Measurements from ENCODE around the gene ZC3H7A. TPM values are rescaled to one million over a fixed set of nuclear protein-coding genes. Genes with fewer than 3 reads are reported as not detected.

Gene ZC3H7A
- total and polyA plus RNA-seq, 2 of the 13 experiments (the other 11 are each of a cell fraction or from before 2014, with no cell fraction given), result 29.2 to 36.8 TPM

GRCh38 chr16:11742093-11742535 lies 54.9 kb downstream of the ZC3H7A start (continued):
- TF ChIP-seq SNAPC4 (CRISPR knock-in tag; IDR thresholded peaks at IDR 0.05), result no peak
- TF ChIP-seq MEIS1 (CRISPR knock-in tag; IDR thresholded peaks at IDR 0.05; ENCODE audit: borderline replicate concordance), result no peak
- TF ChIP-seq ZNF619 (CRISPR knock-in tag; IDR thresholded peaks at IDR 0.05), result no peak
- TF ChIP-seq ZBTB40 (IDR thresholded peaks at IDR 0.05), result no peak
- peak; percentile 15; the same call in 1 of the 2 replicates for TF ChIP-seq ZBTB40 (CRISPR knock-in tag; IDR thresholded peaks at IDR 0.05)
- TF ChIP-seq THRA (CRISPR knock-in tag; IDR thresholded peaks at IDR 0.05; ENCODE audit: borderline replicate concordance), result no peak
- no peak for TF ChIP-seq HHEX (CRISPR knock-in tag; IDR thresholded peaks at IDR 0.05)
- 0 out of 2 replicates have a peak, but pooled peaks have one; percentile 5 for TF ChIP-seq ZFP82 (CRISPR knock-in tag; IDR thresholded peaks at IDR 0.05; ENCODE audit: borderline replicate concordance)
- peak; percentile 72 for TF ChIP-seq PHF8 (CRISPR knock-in tag; IDR thresholded peaks at IDR 0.05)
- no peak for TF ChIP-seq JUN (CRISPR knock-in tag; IDR thresholded peaks at IDR 0.05)
- no peak; the same call in 1 of the 2 replicates for TF ChIP-seq YEATS4 (CRISPR knock-in tag; IDR thresholded peaks at IDR 0.05; ENCODE audit: borderline replicate concordance)
- no peak for TF ChIP-seq ZFYVE20 (CRISPR knock-in tag; IDR thresholded peaks at IDR 0.05; ENCODE audit: borderline replicate concordance, low read depth)
- peak; percentile 20; the same call in 1 of the 2 replicates for TF ChIP-seq HOXD1 (CRISPR knock-in tag; IDR thresholded peaks at IDR 0.05)
- TF ChIP-seq RAD51 (IDR thresholded peaks at IDR 0.05; ENCODE audit: borderline replicate concordance), result no peak
- TF ChIP-seq ZNF256 (CRISPR knock-in tag; conservative IDR thresholded peaks at IDR 0.05), result 0 out of 2 replicates have a peak, but pooled peaks have one; percentile 53

Measured in HepG2 (cell line).